Left renal cortex interstitium (tissue), 4 donors: ENCODE data around the gene TAF1B. TPM values are rescaled to one million over a fixed set of nuclear protein-coding genes. Genes with fewer than 3 reads are reported as not detected.
"Not testable (repeated sequence)": the region's sequence is repeated elsewhere in the genome, so short reads cannot be mapped to it uniquely, and the experiment has no call there.

Experiments used
- DNase-seq, 4 donors: peaks; one replicate each; pipeline ENCODE4 v3.0.0-alpha.2; 2013; ENCODE audit warnings: low read depth in 4 of 4, low spot score in 2 of 4, missing footprints in 1 of 4
- polyA plus RNA-seq, 4 donors: library from polyadenylated mRNA; unstranded; fragments of 120-200 nt; gene quantifications; one replicate each; pipeline ENCODE4 v1.2.1, GENCODE V29; 2013; ENCODE audit not compliant: insufficient read length in 4 of 4

TAF1B gene
- polyA plus RNA-seq, 4 donors: 25.5 to 30.3 (median 28.5) TPM

GRCh38 chr2:9877726-9878125 is 34.5 kb downstream of the TAF1B start:
- DNase-seq: no peak

GRCh38 chr2:9879455-9880194 is 36.4 kb downstream of the TAF1B start:
- no peak for DNase-seq

- DNase-seq: no peak
Observed at GRCh38 chr2:9883897-9884296, 40.6 kb downstream of the TAF1B start.

GRCh38 chr2:9884436-9884835 is 41.2 kb downstream of the TAF1B start:
- no peak for DNase-seq

GRCh38 chr2:9885036-9885684 is 41.9 kb downstream of the TAF1B start:
- DNase-seq: no peak

GRCh38 chr2:9887513-9887912 is 44.2 kb downstream of the TAF1B start:
- no peak for DNase-seq

- no peak for DNase-seq
Observed at GRCh38 chr2:9889812-9890261, 46.6 kb downstream of the TAF1B start.

- DNase-seq: no peak
Observed at GRCh38 chr2:9892236-9892635, 49.0 kb downstream of the TAF1B start.

GRCh38 chr2:9895669-9896590 is 52.7 kb downstream of the TAF1B start:
- DNase-seq: peak in 1 of 4 donors; percentile 9

- no peak for DNase-seq
Observed at GRCh38 chr2:9897331-9897737, 54.1 kb downstream of the TAF1B start.

GRCh38 chr2:9897846-9898245 is 54.6 kb downstream of the TAF1B start:
- DNase-seq: peak in 1 of 4 donors; percentile 7

- DNase-seq: no peak
Observed at GRCh38 chr2:9905413-9905812, 62.1 kb downstream of the TAF1B start.

- DNase-seq: no peak
Observed at GRCh38 chr2:9907402-9907801, 64.1 kb downstream of the TAF1B start.

GRCh38 chr2:9908639-9909038 is 65.4 kb downstream of the TAF1B start:
- no peak for DNase-seq

- DNase-seq: no peak
Observed at GRCh38 chr2:9909106-9909505, 65.8 kb downstream of the TAF1B start.

GRCh38 chr2:9910699-9911098 is 67.4 kb downstream of the TAF1B start:
- DNase-seq: no peak

GRCh38 chr2:9912468-9912867 is 69.2 kb downstream of the TAF1B start:
- DNase-seq: no peak

GRCh38 chr2:9914384-9915065 is 71.3 kb downstream of the TAF1B start:
- no peak for DNase-seq

- DNase-seq: no peak
Observed at GRCh38 chr2:9918275-9918674, 75.0 kb downstream of the TAF1B start.

GRCh38 chr2:9919512-9919911 is 76.2 kb downstream of the TAF1B start:
- no peak for DNase-seq

GRCh38 chr2:9927020-9927419 is 83.7 kb downstream of the TAF1B start:
- DNase-seq: not testable (repeated sequence)
